Natural killer cell (primary cell): ENCODE measurements around the gene HLA-DQB2. TPM values are rescaled to one million over a fixed set of nuclear protein-coding genes. Genes with fewer than 3 reads are reported as not detected.
A peak's percentile ranks its signal among the peaks of the same experiment; 100 is the strongest.

Experiments
- ATAC-seq, 3 donors: fragments of 150-1000 bp in 2 of 3; fragments of 200-7000 bp in 1 of 3; cut with Tn5 transposase; 1 replicate in 1 of 3; 2 replicates in 2 of 3; pipeline ENCODE4 v1.10.0; 2021; ENCODE audit warnings: mild to moderate bottlenecking in 2 of 3, moderate library complexity in 2 of 3
- DNase-seq, 2 donors: peaks; one replicate each; pipeline versions ENCODE4 v3.0.0 to v3.0.0-alpha.2; 2013 to 2021; ENCODE audit warnings: mixed read lengths in 1 of 2
- H3K27ac ChIP-seq: one replicate; pipeline ENCODE4 v1.5.1; 2013; ENCODE audit warnings: mild to moderate bottlenecking, low read length
- H3K27me3 ChIP-seq: one replicate; pipeline ENCODE4 v1.6.1; 2013; ENCODE audit warnings: low read length; ENCODE audit not compliant: control insufficient read depth, insufficient read depth
- H3K36me3 ChIP-seq: one replicate; pipeline ENCODE4 v1.6.1; 2013; ENCODE audit warnings: low read length; ENCODE audit not compliant: control insufficient read depth, insufficient read depth
- H3K4me1 ChIP-seq: one replicate; pipeline ENCODE4 v1.6.1; 2013; ENCODE audit warnings: low read length; ENCODE audit not compliant: control insufficient read depth, insufficient read depth
- H3K4me3 ChIP-seq: one replicate; pipeline ENCODE4 v1.5.1; 2013; ENCODE audit warnings: low read length
- H3K9me3 ChIP-seq: one replicate; pipeline ENCODE4 v1.6.1; 2013; ENCODE audit warnings: low read length; ENCODE audit not compliant: control insufficient read depth, insufficient read depth
- H3K27ac Mint-ChIP-seq, 2 donors: one replicate each; pipeline ENCODE4 v1.8.0; 2022; ENCODE audit warnings: mild to moderate bottlenecking in 2 of 2, mixed read lengths in 2 of 2, moderate library complexity in 1 of 2
- H3K27me3 Mint-ChIP-seq, 2 donors: one replicate each; pipeline ENCODE4 v1.8.0; 2022; ENCODE audit warnings: low read depth in 2 of 2, mixed read lengths in 2 of 2
- H3K36me3 Mint-ChIP-seq: one replicate; pipeline ENCODE4 v1.8.0; 2022; ENCODE audit warnings: mixed read lengths
- H3K4me1 Mint-ChIP-seq, 2 donors: one replicate each; pipeline ENCODE4 v1.8.0; 2022; ENCODE audit warnings: mixed read lengths in 2 of 2
- H3K4me3 Mint-ChIP-seq: one replicate; pipeline ENCODE4 v1.8.0; 2022; ENCODE audit warnings: mild to moderate bottlenecking, moderate library complexity, mixed read lengths
- H3K9me3 Mint-ChIP-seq, 2 donors: one replicate each; pipeline ENCODE4 v1.8.0; 2022; ENCODE audit warnings: mixed read lengths in 2 of 2
- CTCF ChIP-seq: fragments of 200-600 bp; IDR thresholded peaks from one replicate; pipeline ENCODE4 v1.8.0; 2022; ENCODE audit warnings: antibody characterized with exemption
- WGBS: methylation state at CpG from one replicate; pipeline ENCODE4 v1.1.7; 2013; ENCODE audit warnings: missing lambda C conversion rate; ENCODE audit not compliant: insufficient coverage; 5-methylcytosine and 5-hydroxymethylcytosine counted together
- intact Hi-C: fragments of 100-400 bp; cut with micrococcal nuclease; formaldehyde crosslinking; loops from one replicate; pipeline ENCODE4 v1.14.2; 2022
- total RNA-seq, 4 donors: library from RNA; stranded (reverse); fragments of 120-200 nt in 1 of 4; gene quantifications; one replicate each; pipeline versions ENCODE4 v1.2.3 to v1.2.4, GENCODE V29; 2013 to 2022

Gene HLA-DQB2
- total RNA-seq, 3 donors from 2014 or later (not counting 1 experiment from before 2014, with no cell fraction given): 8.2 TPM; not detected in 2

DNA sequence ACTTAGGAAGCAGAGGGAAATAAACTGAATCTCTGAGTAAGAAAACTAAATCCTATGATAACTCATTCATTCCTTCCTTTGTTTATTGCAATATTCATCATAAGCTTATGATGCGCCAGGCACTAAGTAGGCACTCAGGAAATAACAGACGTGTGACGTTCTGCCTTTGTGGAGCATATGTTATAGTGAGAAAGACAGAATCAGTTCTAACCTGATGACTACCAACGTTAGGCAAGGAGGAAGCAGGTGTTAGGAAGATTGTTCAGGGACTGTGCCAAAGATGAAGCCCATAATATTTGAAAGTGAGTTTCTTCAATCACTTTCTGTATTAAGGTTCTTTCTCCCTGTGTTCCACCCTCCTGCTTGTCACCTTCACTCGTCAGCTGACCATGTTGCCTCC lies 18.6 kb downstream of the HLA-DQB2 start:
- no peak for TF ChIP-seq CTCF
- Histone ChIP-seq H3K4me3 (no peak overlapping the region), H3K9me3 (no peaks in the 10 kb centered on the region), H3K4me1 (peaks cover 9% of the 10 kb centered on the region), H3K27ac (no peak overlapping the region), H3K36me3 (no peaks in the 10 kb centered on the region), H3K27me3 (peaks cover 4% of the 10 kb centered on the region)
- peaks cover 8 to 9% of the 10 kb centered on the region in 2 donors for H3K4me1 Mint-ChIP-seq
- no peaks in the 10 kb centered on the region for H3K36me3 Mint-ChIP-seq
- no peaks in the 10 kb centered on the region for H3K9me3 Mint-ChIP-seq
- H3K4me3 Mint-ChIP-seq: no peak overlapping the region
- ATAC-seq: no peak
- peaks cover 18 to 41% of the 10 kb centered on the region in 2 donors for H3K27me3 Mint-ChIP-seq
- intact Hi-C loops: no loop called here
- no peak overlapping the region for H3K27ac Mint-ChIP-seq
- 21% methylated on average over 5 of the region's 5 CpGs for WGBS
- no peak for DNase-seq

GRCh38 chr6:32742374-32742773 lies 21.0 kb downstream of the HLA-DQB2 start:
- H3K36me3 Mint-ChIP-seq: no peaks in the 10 kb centered on the region
- no peak for ATAC-seq
- no peak overlapping the region for H3K4me3 Mint-ChIP-seq
- DNase-seq: no peak
- H3K36me3 ChIP-seq: no peaks in the 10 kb centered on the region
- TF ChIP-seq CTCF: no peak
- no peaks in the 10 kb centered on the region for H3K9me3 Mint-ChIP-seq
- intact Hi-C loops: no loop called here
- H3K27me3 Mint-ChIP-seq: peaks cover 18 to 46% of the 10 kb centered on the region in 2 donors
- H3K9me3 ChIP-seq: no peaks in the 10 kb centered on the region
- H3K4me1 Mint-ChIP-seq: peaks cover 8 to 9% of the 10 kb centered on the region in 2 donors
- H3K4me1 ChIP-seq: peaks cover 9% of the 10 kb centered on the region
- no peak overlapping the region for H3K27ac Mint-ChIP-seq
- H3K27me3 ChIP-seq: peaks cover 4% of the 10 kb centered on the region
- H3K4me3 ChIP-seq: no peak overlapping the region
- WGBS: no CpG with 5 or more reads among the region's 3 CpGs
- no peak overlapping the region for H3K27ac ChIP-seq

GRCh38 chr6:32741031-32741960 lies 22.0 kb downstream of the HLA-DQB2 start, which contains the start of gene HLA-DQA2:
HLA-DQA2 (plus strand) TSS chr6:32741391; CDS start chr6:32741444, 53 bp downstream.
- DNase-seq (peak in 1 of 2 donors; percentile 10), ATAC-seq (no peak)
- 83% methylated on average over 7 of the region's 7 CpGs for WGBS
- H3K27me3 ChIP-seq: peaks cover 4% of the 10 kb centered on the region
- peaks cover 8 to 9% of the 10 kb centered on the region in 2 donors for H3K4me1 Mint-ChIP-seq
- peaks cover 18 to 46% of the 10 kb centered on the region in 2 donors for H3K27me3 Mint-ChIP-seq
- intact Hi-C loops: no loop called here
- peaks cover 8% of the 10 kb centered on the region for H3K4me1 ChIP-seq
- H3K4me3 Mint-ChIP-seq: no peak within 1 kb of the TSS
- TF ChIP-seq CTCF: no peak
- no peaks in the 10 kb centered on the region for H3K9me3 Mint-ChIP-seq
- H3K36me3 Mint-ChIP-seq: no peaks in the 10 kb centered on the region
- H3K27ac ChIP-seq: no peak within 1 kb of the TSS
- H3K4me3 ChIP-seq: no peak within 1 kb of the TSS
- H3K27ac Mint-ChIP-seq: no peak within 1 kb of the TSS
- H3K36me3 ChIP-seq: no peaks in the 10 kb centered on the region
- H3K9me3 ChIP-seq: no peaks in the 10 kb centered on the region
